Vagina (tissue), 2 donors: ENCODE measurements around the gene KIF1A. TPM values are rescaled to one million over a fixed set of nuclear protein-coding genes. Genes with fewer than 3 reads are reported as not detected.

ENCODE experiments used
- DNase-seq, 2 donors: peaks; one replicate each; pipeline ENCODE4 v3.0.0-alpha.2; 2017; ENCODE audit errors: extremely low spot score in 2 of 2
- H3K27ac ChIP-seq: fragments of 200-600 bp; sonication (generic); one replicate; pipeline ENCODE4 v1.5.1; 2019
- H3K27me3 ChIP-seq: fragments of 200-600 bp; sonication (generic); one replicate; pipeline ENCODE4 v1.5.1; 2019
- H3K36me3 ChIP-seq, 2 donors: fragments of 200-600 bp; sonication (generic); one replicate each; pipeline ENCODE4 v1.5.1; 2017 to 2019
- H3K4me1 ChIP-seq: fragments of 200-600 bp; sonication (generic); one replicate; pipeline ENCODE4 v1.5.1; 2019
- H3K4me3 ChIP-seq, 2 donors: fragments of 200-600 bp; sonication (generic); 1 replicate in 1 of 2; 2 replicates in 1 of 2; pipeline ENCODE4 v1.5.1; 2016 to 2019
- H3K9me3 ChIP-seq: fragments of 200-600 bp; sonication (generic); one replicate; pipeline ENCODE4 v1.5.1; 2019
- POLR2A ChIP-seq, 2 donors: fragments of 450-650 bp; IDR thresholded peaks; one replicate each; pipeline ENCODE4 v1.6.1; 2017; ENCODE audit warnings: antibody characterized with exemption in 2 of 2, mild to moderate bottlenecking in 2 of 2, moderate library complexity in 2 of 2
- POLR2AphosphoS5 ChIP-seq, 2 donors: sonication (generic); formaldehyde crosslinking; IDR thresholded peaks; one replicate each; pipeline ENCODE4 v1.9.0; 2017; ENCODE audit warnings: antibody characterized with exemption in 2 of 2, mild to moderate bottlenecking in 2 of 2, low read depth in 1 of 2; ENCODE audit not compliant: insufficient read depth in 1 of 2
- intact Hi-C: fragments of 100-400 bp; cut with DNase I; formaldehyde crosslinking; loops from one replicate; pipeline ENCODE4 v1.15.1; 2023
- total RNA-seq: library from RNA; depleted of rRNA; stranded (reverse); fragments of >200 nt; gene quantifications from one replicate; pipeline ENCODE4 v1.2.3, GENCODE V29; 2016
- TF ChIP-seq, protein P1 (sequence below), 3 experiments: fragments of 450-650 bp in 2 of 3; fragments of 200-600 bp in 1 of 3; sonication (generic) in 1 of 3; IDR thresholded peaks; one replicate each; pipeline ENCODE4 v1.5.1; 2017 to 2019; ENCODE audit warnings: antibody characterized with exemption in 3 of 3, mild to moderate bottlenecking in 2 of 3, moderate library complexity in 2 of 3

KIF1A gene
- total RNA-seq, 1 donor from 2014 or later, result 6.1 TPM

DNA sequence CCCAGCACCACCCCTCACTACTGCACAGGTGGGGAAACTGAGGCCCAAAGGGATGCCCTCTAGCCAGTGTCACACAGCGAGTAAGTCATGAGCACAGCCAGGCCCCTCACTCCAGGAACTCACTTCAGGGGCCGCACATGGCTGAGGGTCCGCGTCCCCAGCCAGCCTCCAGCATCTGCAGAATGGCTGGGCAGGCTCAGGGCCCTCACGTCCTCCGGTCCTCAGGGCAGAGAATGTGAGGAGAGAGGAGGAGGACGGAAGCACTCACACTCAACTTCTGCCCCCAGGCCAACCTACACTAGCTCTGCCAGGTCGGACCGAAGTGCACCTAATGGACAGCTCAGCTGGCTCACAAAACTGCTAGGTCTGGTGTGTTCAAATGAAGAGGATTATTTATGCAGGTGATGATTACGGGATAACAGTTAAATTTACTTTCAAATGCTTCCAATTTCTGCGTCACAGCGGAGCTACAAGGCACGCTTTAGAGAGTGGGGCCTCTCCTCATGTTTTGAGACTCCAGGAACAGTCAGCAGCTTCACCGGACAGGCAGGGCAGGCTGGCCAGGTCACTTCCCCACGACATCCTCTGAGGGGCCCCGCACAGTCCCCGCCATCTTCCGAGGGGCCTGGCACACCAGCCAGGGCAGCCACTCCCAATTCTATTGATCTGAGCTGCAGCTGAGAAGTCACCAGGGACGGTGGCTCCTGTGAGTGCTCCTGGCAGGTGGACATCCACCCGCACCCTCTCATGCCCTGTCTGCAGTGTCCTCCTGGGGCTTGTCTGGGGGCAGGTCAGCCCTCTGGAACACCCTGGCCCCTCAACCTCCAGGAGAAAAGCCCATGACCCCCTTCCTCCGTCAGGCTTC, 26.5 kb downstream of the KIF1A start:
- H3K27me3 ChIP-seq, result no peaks in the 10 kb centered on the region
- no peak for DNase-seq
- intact Hi-C loops, result no loop called here

GRCh38 chr2:240792629-240793312, 27.2 kb downstream of the KIF1A start:
- Histone ChIP-seq H3K9me3 (no peaks in the 10 kb centered on the region), H3K36me3 (no peaks in the 10 kb centered on the region), H3K4me1 (no peaks in the 10 kb centered on the region), H3K4me3 (no peak overlapping the region), H3K27ac (no peak overlapping the region), H3K27me3 (no peaks in the 10 kb centered on the region)
- TF ChIP-seq, protein P1, sequence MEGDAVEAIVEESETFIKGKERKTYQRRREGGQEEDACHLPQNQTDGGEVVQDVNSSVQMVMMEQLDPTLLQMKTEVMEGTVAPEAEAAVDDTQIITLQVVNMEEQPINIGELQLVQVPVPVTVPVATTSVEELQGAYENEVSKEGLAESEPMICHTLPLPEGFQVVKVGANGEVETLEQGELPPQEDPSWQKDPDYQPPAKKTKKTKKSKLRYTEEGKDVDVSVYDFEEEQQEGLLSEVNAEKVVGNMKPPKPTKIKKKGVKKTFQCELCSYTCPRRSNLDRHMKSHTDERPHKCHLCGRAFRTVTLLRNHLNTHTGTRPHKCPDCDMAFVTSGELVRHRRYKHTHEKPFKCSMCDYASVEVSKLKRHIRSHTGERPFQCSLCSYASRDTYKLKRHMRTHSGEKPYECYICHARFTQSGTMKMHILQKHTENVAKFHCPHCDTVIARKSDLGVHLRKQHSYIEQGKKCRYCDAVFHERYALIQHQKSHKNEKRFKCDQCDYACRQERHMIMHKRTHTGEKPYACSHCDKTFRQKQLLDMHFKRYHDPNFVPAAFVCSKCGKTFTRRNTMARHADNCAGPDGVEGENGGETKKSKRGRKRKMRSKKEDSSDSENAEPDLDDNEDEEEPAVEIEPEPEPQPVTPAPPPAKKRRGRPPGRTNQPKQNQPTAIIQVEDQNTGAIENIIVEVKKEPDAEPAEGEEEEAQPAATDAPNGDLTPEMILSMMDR (IDR thresholded peaks at IDR 0.05), result no peak
- TF ChIP-seq POLR2AphosphoS5 (IDR thresholded peaks at IDR 0.05; ENCODE audit: insufficient read depth in 1 of 2, low read depth in 1 of 2) (no peak), POLR2A (IDR thresholded peaks at IDR 0.05) (no peak)
- intact Hi-C loops, result no loop called here
- DNase-seq, result no peak

More for the DNA sequence above, 26.5 kb downstream of the KIF1A start:
- TF ChIP-seq, protein P1 (IDR thresholded peaks at IDR 0.05), result no peak
- TF ChIP-seq POLR2AphosphoS5 (IDR thresholded peaks at IDR 0.05; ENCODE audit: insufficient read depth in 1 of 2, low read depth in 1 of 2) (no peak), POLR2A (IDR thresholded peaks at IDR 0.05) (no peak)
- H3K9me3 ChIP-seq, result no peaks in the 10 kb centered on the region
- H3K36me3 ChIP-seq, result no peaks in the 10 kb centered on the region
- no peaks in the 10 kb centered on the region for H3K4me1 ChIP-seq
- H3K27ac ChIP-seq, result no peak overlapping the region
- H3K4me3 ChIP-seq, result no peak overlapping the region

- TF ChIP-seq POLR2A (IDR thresholded peaks at IDR 0.05) (no peak), POLR2AphosphoS5 (IDR thresholded peaks at IDR 0.05; ENCODE audit: insufficient read depth in 1 of 2, low read depth in 1 of 2) (no peak)
- TF ChIP-seq, protein P1 (IDR thresholded peaks at IDR 0.05), result no peak
- Histone ChIP-seq H3K36me3 (no peaks in the 10 kb centered on the region), H3K4me3 (no peak overlapping the region), H3K27ac (no peak overlapping the region), H3K9me3 (no peaks in the 10 kb centered on the region), H3K4me1 (no peaks in the 10 kb centered on the region), H3K27me3 (no peaks in the 10 kb centered on the region)
- intact Hi-C loops, result no loop called here
- DNase-seq, result no peak
These were observed 28.0 kb downstream of the KIF1A start for GRCh38 chr2:240791821-240792628.

- intact Hi-C loops, result no loop called here
- H3K27me3 ChIP-seq, result no peaks in the 10 kb centered on the region
- H3K36me3 ChIP-seq, result no peaks in the 10 kb centered on the region
- H3K27ac ChIP-seq, result no peak overlapping the region
- DNase-seq, result no peak
- no peaks in the 10 kb centered on the region for H3K9me3 ChIP-seq
- no peak for TF ChIP-seq POLR2A (IDR thresholded peaks at IDR 0.05)
- TF ChIP-seq, protein P1 (IDR thresholded peaks at IDR 0.05), result no peak
- no peak for TF ChIP-seq POLR2AphosphoS5 (IDR thresholded peaks at IDR 0.05; ENCODE audit: insufficient read depth in 1 of 2, low read depth in 1 of 2)
- H3K4me3 ChIP-seq, result no peak overlapping the region
- H3K4me1 ChIP-seq, result no peaks in the 10 kb centered on the region
These were observed 28.7 kb downstream of the KIF1A start for GRCh38 chr2:240791221-240791800.
